Nephron (organoid): Measurements from ENCODE around the gene ETV3L.

Experiments used
- H3K27ac Mint-ChIP-seq, 3 experiments: 2 replicates each; pipeline ENCODE4 v1.8.0; 2020; ENCODE audit warnings: mixed read lengths in 3 of 3, mild to moderate bottlenecking in 2 of 3, moderate library complexity in 1 of 3
- H3K27me3 Mint-ChIP-seq: 2 replicates; pipeline ENCODE4 v1.8.0; 2021; ENCODE audit warnings: low read depth, mild to moderate bottlenecking, moderate library complexity, mixed read lengths
- H3K36me3 Mint-ChIP-seq: 2 replicates; pipeline ENCODE4 v1.8.0; 2020; ENCODE audit warnings: low read depth, mixed read lengths
- H3K4me1 Mint-ChIP-seq: 2 replicates; pipeline ENCODE4 v1.8.0; 2020; ENCODE audit warnings: mixed read lengths
- H3K4me3 Mint-ChIP-seq, 3 experiments: 2 replicates each; pipeline ENCODE4 v1.8.0; 2020; ENCODE audit warnings: mild to moderate bottlenecking in 3 of 3, mixed read lengths in 3 of 3, moderate library complexity in 2 of 3
- H3K9me3 Mint-ChIP-seq: 2 replicates; pipeline ENCODE4 v1.8.0; 2020; ENCODE audit warnings: mixed read lengths
- TF ChIP-seq, protein P1 (sequence below), 3 experiments: fragments of 200-600 bp; sonication (generic); IDR thresholded peaks; one replicate each; pipeline ENCODE4 v1.5.0; 2021; ENCODE audit warnings: antibody characterized with exemption in 3 of 3; ENCODE audit not compliant: unreplicated experiment in 3 of 3

Gene ETV3L

DNA sequence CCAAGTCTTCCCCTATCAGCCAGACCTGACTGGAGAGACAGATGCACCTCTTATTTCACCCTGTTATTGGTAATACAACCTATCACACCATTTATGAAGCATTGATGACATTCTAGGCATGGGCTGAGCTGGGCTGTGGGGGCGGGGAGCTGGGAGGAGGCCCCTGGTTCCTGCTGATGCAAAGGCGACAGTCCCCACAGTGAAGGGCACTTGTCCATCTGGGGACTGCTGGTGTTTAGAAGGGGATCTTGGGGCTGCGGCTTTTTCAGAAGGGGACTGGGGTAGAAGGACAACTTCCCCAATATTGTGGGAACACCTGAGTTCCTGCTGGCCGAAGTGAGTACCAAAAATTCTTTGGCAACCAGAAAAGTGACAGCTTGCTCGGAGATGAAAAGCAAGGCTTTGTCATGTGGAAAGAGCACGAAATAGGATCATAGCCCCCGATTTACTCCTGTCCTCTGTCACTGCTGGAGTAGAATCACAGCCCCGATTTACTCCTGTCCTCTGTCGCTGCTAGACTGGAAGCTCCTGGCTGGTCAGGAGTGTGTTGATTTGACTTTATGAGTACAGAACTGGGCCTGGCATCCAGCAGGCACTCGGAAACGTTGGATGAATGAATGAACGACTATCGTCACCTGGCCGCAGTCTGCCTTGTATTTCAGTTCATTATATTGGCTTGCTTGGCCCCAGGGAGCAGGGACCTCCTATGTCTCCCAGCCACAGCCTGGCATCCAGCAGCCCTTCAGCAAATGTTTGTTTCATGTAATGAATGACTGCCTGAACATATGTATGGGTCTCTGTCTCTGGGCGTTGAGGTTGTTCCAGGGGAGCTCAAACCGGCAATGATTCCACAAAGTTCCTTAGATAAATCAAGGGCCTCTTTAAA, 16.5 kb upstream of the ETV3L start:
- H3K27me3 Mint-ChIP-seq: peaks cover 31% of the 10 kb centered on the region
- peaks cover 14% of the 10 kb centered on the region for H3K4me1 Mint-ChIP-seq
- no peaks in the 10 kb centered on the region for H3K36me3 Mint-ChIP-seq
- TF ChIP-seq, protein P1, sequence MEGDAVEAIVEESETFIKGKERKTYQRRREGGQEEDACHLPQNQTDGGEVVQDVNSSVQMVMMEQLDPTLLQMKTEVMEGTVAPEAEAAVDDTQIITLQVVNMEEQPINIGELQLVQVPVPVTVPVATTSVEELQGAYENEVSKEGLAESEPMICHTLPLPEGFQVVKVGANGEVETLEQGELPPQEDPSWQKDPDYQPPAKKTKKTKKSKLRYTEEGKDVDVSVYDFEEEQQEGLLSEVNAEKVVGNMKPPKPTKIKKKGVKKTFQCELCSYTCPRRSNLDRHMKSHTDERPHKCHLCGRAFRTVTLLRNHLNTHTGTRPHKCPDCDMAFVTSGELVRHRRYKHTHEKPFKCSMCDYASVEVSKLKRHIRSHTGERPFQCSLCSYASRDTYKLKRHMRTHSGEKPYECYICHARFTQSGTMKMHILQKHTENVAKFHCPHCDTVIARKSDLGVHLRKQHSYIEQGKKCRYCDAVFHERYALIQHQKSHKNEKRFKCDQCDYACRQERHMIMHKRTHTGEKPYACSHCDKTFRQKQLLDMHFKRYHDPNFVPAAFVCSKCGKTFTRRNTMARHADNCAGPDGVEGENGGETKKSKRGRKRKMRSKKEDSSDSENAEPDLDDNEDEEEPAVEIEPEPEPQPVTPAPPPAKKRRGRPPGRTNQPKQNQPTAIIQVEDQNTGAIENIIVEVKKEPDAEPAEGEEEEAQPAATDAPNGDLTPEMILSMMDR (IDR thresholded peaks at IDR 0.05; ENCODE audit: unreplicated experiment in 3 of 3): no peak
- no peaks in the 10 kb centered on the region for H3K9me3 Mint-ChIP-seq
- H3K27ac Mint-ChIP-seq: no peak overlapping the region
- no peak overlapping the region for H3K4me3 Mint-ChIP-seq

DNA sequence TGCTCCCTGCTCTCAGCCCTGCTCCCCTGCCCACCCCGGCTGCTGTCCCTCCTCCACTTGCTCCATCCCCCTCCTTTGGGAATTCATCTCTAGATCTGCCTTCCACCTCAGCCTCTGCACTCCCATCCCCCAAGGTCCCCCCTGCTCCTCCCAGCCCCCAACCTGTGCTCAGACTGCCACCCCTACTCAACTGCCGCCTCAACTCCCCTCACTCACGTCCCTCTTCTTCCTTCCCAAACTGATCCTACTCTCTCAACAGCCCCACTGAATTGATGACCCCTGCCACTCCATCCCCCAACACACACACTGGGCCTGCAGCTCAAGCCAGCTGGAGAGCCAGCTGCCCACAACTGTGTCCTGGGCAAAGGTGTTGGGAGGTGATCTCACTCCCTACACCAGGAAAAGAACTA, 15.8 kb upstream of the ETV3L start:
- Mint-ChIP-seq H3K4me3 (no peak overlapping the region), H3K27me3 (peaks cover 37% of the 10 kb centered on the region), H3K36me3 (no peaks in the 10 kb centered on the region), H3K9me3 (no peaks in the 10 kb centered on the region), H3K4me1 (peaks cover 18% of the 10 kb centered on the region), H3K27ac (no peak overlapping the region)
- TF ChIP-seq, protein P1 (IDR thresholded peaks at IDR 0.05; ENCODE audit: unreplicated experiment in 3 of 3): no peak

DNA sequence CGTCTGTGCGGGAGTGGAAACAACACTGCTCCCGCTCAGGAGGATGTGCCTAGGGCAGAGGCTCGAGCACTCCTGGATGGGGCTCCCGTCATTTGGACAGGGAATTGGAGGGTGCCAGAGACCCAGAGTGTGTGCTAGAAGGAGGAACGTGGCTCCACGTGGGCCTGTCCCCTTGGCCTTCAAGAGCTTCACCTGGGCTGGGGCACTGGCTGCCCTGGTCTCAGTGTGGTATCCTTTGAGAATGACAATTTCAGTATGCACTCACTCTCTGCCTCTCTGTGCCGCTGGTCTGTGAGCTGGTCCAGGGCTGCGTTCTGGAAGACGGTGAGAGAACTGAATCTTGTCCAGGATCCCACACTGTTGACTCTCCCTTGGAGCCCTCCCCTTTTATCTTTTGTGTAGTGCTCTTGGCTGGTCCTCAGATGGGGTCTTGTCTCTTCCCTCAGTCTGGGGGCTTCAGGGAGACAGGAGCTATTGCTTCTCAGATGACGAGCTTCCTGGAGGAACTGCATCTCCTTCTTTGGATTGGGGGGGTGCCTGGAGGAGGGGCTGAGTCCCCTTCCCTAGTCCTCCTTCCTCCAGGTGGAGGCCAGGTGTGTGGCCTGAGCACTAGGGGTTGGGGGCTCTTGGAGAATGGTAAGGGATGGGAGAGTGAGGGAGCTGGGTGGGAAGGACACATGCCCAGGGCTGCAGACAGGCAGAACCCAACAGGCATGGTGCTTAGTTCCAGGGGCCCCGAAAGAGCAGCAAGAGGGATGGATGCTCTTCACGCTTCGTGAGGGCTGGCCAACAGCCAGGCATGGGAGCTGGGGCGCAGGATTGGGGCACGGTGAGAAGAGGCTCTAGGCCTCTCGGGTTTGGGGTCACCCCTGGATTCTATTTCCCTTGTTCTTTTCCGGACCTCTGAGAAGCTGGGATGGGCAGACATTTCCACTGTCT, 14.8 kb upstream of the ETV3L start:
- peaks cover 24% of the 10 kb centered on the region for H3K4me1 Mint-ChIP-seq
- peak overlapping the region in 1 of 3 experiments; percentile 44 for H3K27ac Mint-ChIP-seq
- no peak overlapping the region for H3K4me3 Mint-ChIP-seq
- TF ChIP-seq, protein P1 (IDR thresholded peaks at IDR 0.05; ENCODE audit: unreplicated experiment in 3 of 3): no peak
- H3K27me3 Mint-ChIP-seq: peaks cover 44% of the 10 kb centered on the region
- H3K9me3 Mint-ChIP-seq: no peaks in the 10 kb centered on the region
- H3K36me3 Mint-ChIP-seq: no peaks in the 10 kb centered on the region

DNA sequence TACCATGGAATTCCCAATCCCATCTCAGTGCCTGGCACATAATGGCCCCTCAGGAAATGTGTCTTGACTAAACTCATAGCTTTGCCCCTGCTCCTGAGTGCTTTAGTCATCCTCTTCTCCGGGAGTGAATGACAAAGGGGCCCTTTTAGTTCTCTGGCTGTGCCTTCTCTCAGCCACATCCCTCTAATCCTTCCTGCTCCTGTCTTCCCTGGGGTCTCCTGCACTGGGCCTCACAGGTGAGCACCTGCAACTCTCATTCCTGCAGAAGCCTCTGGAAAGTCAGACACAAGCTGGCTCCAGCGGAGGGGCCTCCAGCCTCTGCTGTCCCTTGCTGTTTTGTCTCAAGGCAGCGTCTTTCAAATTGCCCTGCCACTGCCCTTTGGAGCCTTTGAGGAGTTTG, 14.0 kb upstream of the ETV3L start:
- Mint-ChIP-seq H3K27me3 (peaks cover 50% of the 10 kb centered on the region), H3K27ac (peak overlapping the region in 1 of 3 experiments; percentile 44), H3K4me1 (peaks cover 24% of the 10 kb centered on the region), H3K9me3 (no peaks in the 10 kb centered on the region), H3K36me3 (no peaks in the 10 kb centered on the region), H3K4me3 (no peak overlapping the region)
- TF ChIP-seq, protein P1 (IDR thresholded peaks at IDR 0.05; ENCODE audit: unreplicated experiment in 3 of 3): no peak

- Mint-ChIP-seq H3K27me3 (peaks cover 55% of the 10 kb centered on the region), H3K9me3 (no peaks in the 10 kb centered on the region), H3K4me1 (peaks cover 24% of the 10 kb centered on the region), H3K4me3 (no peak overlapping the region), H3K36me3 (no peaks in the 10 kb centered on the region), H3K27ac (peak overlapping the region in 2 of 3 experiments; percentile 3 to 19)
- TF ChIP-seq, protein P1 (IDR thresholded peaks at IDR 0.05; ENCODE audit: unreplicated experiment in 3 of 3): no peak
Observed at GRCh38 chr1:157113106-157113505, 13.5 kb upstream of the ETV3L start.
